Measurements from ENCODE around the gene ARPC2.

DNA sequence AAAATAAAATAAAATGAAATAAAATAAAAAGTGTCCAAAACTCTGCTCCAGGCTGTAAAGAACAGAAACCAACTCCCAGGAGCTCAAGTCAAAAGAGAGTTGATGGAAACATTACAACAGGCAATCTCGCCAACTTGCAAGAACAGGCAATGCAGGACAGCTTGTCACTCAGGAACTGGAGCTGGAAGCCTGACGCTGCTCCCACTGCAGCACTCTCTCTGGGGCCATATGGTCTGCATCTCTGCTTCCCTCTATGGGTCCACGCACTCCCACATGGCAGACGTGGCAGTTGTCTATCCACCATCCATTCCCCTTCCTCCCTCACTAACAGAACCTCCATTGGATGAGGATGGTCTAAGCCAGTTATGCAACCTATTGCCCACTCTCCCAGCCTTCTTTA is 23.3 kb upstream of the ARPC2 start:
- TF ChIP-seq, protein P1, sequence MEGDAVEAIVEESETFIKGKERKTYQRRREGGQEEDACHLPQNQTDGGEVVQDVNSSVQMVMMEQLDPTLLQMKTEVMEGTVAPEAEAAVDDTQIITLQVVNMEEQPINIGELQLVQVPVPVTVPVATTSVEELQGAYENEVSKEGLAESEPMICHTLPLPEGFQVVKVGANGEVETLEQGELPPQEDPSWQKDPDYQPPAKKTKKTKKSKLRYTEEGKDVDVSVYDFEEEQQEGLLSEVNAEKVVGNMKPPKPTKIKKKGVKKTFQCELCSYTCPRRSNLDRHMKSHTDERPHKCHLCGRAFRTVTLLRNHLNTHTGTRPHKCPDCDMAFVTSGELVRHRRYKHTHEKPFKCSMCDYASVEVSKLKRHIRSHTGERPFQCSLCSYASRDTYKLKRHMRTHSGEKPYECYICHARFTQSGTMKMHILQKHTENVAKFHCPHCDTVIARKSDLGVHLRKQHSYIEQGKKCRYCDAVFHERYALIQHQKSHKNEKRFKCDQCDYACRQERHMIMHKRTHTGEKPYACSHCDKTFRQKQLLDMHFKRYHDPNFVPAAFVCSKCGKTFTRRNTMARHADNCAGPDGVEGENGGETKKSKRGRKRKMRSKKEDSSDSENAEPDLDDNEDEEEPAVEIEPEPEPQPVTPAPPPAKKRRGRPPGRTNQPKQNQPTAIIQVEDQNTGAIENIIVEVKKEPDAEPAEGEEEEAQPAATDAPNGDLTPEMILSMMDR (IDR thresholded peaks at IDR 0.05): no peak
- no peak for TF ChIP-seq POLR2A (IDR thresholded peaks at IDR 0.05)
